ENCODE results near the gene PLAAT3.

The PLAAT3 gene

GRCh38 chr11:63616953-63617352, 2.7 kb upstream of the PLAAT3 start:
- DNase-seq (ENCODE audit: extremely low read depth, low read depth): no peak
- TF ChIP-seq CTCF (IDR thresholded peaks at IDR 0.05; ENCODE audit: low read depth, low read length, missing control alignments): no peak
- no peak overlapping the region for H3K4me3 ChIP-seq (replicated peaks; ENCODE audit: low read depth, low read length)

- H3K4me3 ChIP-seq (replicated peaks; ENCODE audit: low read depth, low read length): peak overlapping the region; percentile 40
- TF ChIP-seq CTCF (IDR thresholded peaks at IDR 0.05; ENCODE audit: low read depth, low read length, missing control alignments): no peak
- no peak for DNase-seq (ENCODE audit: extremely low read depth, low read depth)
Measured at GRCh38 chr11:63613517-63614135, 607 bp downstream of the PLAAT3 start.

- DNase-seq (ENCODE audit: extremely low read depth, low read depth): no peak
- TF ChIP-seq CTCF (IDR thresholded peaks at IDR 0.05; ENCODE audit: low read depth, low read length, missing control alignments): no peak
- no peak overlapping the region for H3K4me3 ChIP-seq (replicated peaks; ENCODE audit: low read depth, low read length)
Measured at GRCh38 chr11:63612181-63612580, 2.1 kb downstream of the PLAAT3 start.

- no peak for DNase-seq (ENCODE audit: extremely low read depth, low read depth)
- H3K4me3 ChIP-seq (replicated peaks; ENCODE audit: low read depth, low read length): no peak overlapping the region
- TF ChIP-seq CTCF (IDR thresholded peaks at IDR 0.05; ENCODE audit: low read depth, low read length, missing control alignments): no peak
Measured at GRCh38 chr11:63611395-63611747, 2.9 kb downstream of the PLAAT3 start.

GRCh38 chr11:63610604-63611394, 3.4 kb downstream of the PLAAT3 start:
- no peak for TF ChIP-seq CTCF (IDR thresholded peaks at IDR 0.05; ENCODE audit: low read depth, low read length, missing control alignments)
- DNase-seq (ENCODE audit: extremely low read depth, low read depth): no peak
- no peak overlapping the region for H3K4me3 ChIP-seq (replicated peaks; ENCODE audit: low read depth, low read length)

- no peak for TF ChIP-seq CTCF (IDR thresholded peaks at IDR 0.05; ENCODE audit: low read depth, low read length, missing control alignments)
Measured at GRCh38 chr11:63609971-63610580, 4.2 kb downstream of the PLAAT3 start.

More at GRCh38 chr11:63609971-63610580, 4.2 kb downstream of the PLAAT3 start:
- no peak overlapping the region for H3K4me3 ChIP-seq (replicated peaks; ENCODE audit: low read depth, low read length)
- DNase-seq (ENCODE audit: extremely low read depth, low read depth): no peak

Measured in HFF-Myc (cell line).